SK-N-MC (cell line): ENCODE measurements around the gene CAMSAP1.
"Not testable (repeated sequence)": the region's sequence is repeated elsewhere in the genome, so short reads cannot be mapped to it uniquely, and the experiment has no call there.

Experiments used
- DNase-seq: peaks from one replicate; pipeline ENCODE4 v3.0.0-alpha.2; 2011; ENCODE audit warnings: low read depth, low spot score
- H3K27ac ChIP-seq: fragments of 200-600 bp; sonication (generic); 2 replicates; pipeline ENCODE4 v1.5.1; 2016; ENCODE audit warnings: mixed run types
- H3K36me3 ChIP-seq: fragments of 200-600 bp; sonication (generic); 2 replicates; pipeline ENCODE4 v1.6.1; 2017; ENCODE audit warnings: antibody characterized with exemption, low read length, mixed read lengths; ENCODE audit not compliant: insufficient read depth
- H3K4me3 ChIP-seq: fragments of 200-600 bp; sonication (generic); 2 replicates; pipeline ENCODE4 v1.5.1; 2016
- H3K9ac ChIP-seq: fragments of 200-600 bp; sonication (generic); 2 replicates; pipeline ENCODE4 v1.8.0; 2017; ENCODE audit warnings: mixed run types, mixed read lengths; ENCODE audit not compliant: insufficient read length
- H3K9me3 ChIP-seq: fragments of 200-600 bp; sonication (generic); 2 replicates; pipeline ENCODE4 v1.6.1; 2017; ENCODE audit warnings: low read depth, mild to moderate bottlenecking, antibody characterized with exemption, low read length, moderate library complexity, mixed read lengths
- EZH2 ChIP-seq: fragments of 200-600 bp; sonication (generic); IDR thresholded peaks from one replicate; pipeline ENCODE4 v1.6.1; 2017; ENCODE audit warnings: antibody characterized with exemption
- FOXP2 ChIP-seq: optimal IDR thresholded peaks from 2 replicates; pipeline ENCODE3; 2011; ENCODE audit warnings: mild to moderate bottlenecking, moderate library complexity; ENCODE audit not compliant: insufficient read depth; ENCODE audit errors: extremely low read length, control extremely low read depth
- POLR2AphosphoS5 ChIP-seq: IDR thresholded peaks from 2 replicates; pipeline ENCODE4 v1.6.1; 2012; ENCODE audit warnings: mild to moderate bottlenecking, low read depth, low read length, borderline replicate concordance

Gene CAMSAP1

GRCh38 chr9:135895202-135895848 lies 12.0 kb downstream of the CAMSAP1 start:
- Histone ChIP-seq H3K4me3 (no peak overlapping the region), H3K9me3 (peaks cover 23% of the 10 kb centered on the region; the same call in 1 of the 2 replicates), H3K9ac (no peak overlapping the region), H3K27ac (no peak overlapping the region), H3K36me3 (peaks cover 10% of the 10 kb centered on the region)
- DNase-seq, result no peak
- TF ChIP-seq FOXP2 (no peak), POLR2AphosphoS5 (no peak), EZH2 (no peak)

- H3K27ac ChIP-seq, result no peak overlapping the region
- no peak overlapping the region for H3K9ac ChIP-seq
- DNase-seq, result no peak
- H3K9me3 ChIP-seq, result peaks cover 14% of the 10 kb centered on the region; the same call in 1 of the 2 replicates
- no peak for TF ChIP-seq POLR2AphosphoS5
- no peak for TF ChIP-seq FOXP2
- no peak for TF ChIP-seq EZH2
- no peak overlapping the region for H3K4me3 ChIP-seq
- H3K36me3 ChIP-seq, result peaks cover 9% of the 10 kb centered on the region
Observed at GRCh38 chr9:135893104-135893503, 14.2 kb downstream of the CAMSAP1 start.

- not testable (repeated sequence) for H3K9me3 ChIP-seq, H3K36me3 ChIP-seq, DNase-seq, H3K27ac ChIP-seq, H3K4me3 ChIP-seq, H3K9ac ChIP-seq
Observed at GRCh38 chr9:135892327-135892726, 15.0 kb downstream of the CAMSAP1 start.

- Histone ChIP-seq H3K4me3 (no peak overlapping the region), H3K9ac (no peak overlapping the region), H3K9me3 (peaks cover 4% of the 10 kb centered on the region; the same call in 1 of the 2 replicates), H3K36me3 (no peaks in the 10 kb centered on the region; the same call in 1 of the 2 replicates), H3K27ac (no peak overlapping the region)
- TF ChIP-seq FOXP2 (no peak), POLR2AphosphoS5 (no peak), EZH2 (no peak)
- DNase-seq, result no peak
Observed at GRCh38 chr9:135891027-135891631, 16.2 kb downstream of the CAMSAP1 start.

- TF ChIP-seq FOXP2 (no peak), POLR2AphosphoS5 (no peak)
- no peak overlapping the region for H3K27ac ChIP-seq
- no peak for DNase-seq
- no peaks in the 10 kb centered on the region; the same call in 1 of the 2 replicates for H3K36me3 ChIP-seq
- peaks cover under 1% of the 10 kb centered on the region; the same call in 1 of the 2 replicates for H3K9me3 ChIP-seq
- H3K9ac ChIP-seq, result no peak overlapping the region
- H3K4me3 ChIP-seq, result no peak overlapping the region
Observed at GRCh38 chr9:135890190-135891026, 16.9 kb downstream of the CAMSAP1 start.

- H3K36me3 ChIP-seq, result no peaks in the 10 kb centered on the region
- no peak overlapping the region for H3K27ac ChIP-seq
- no peak for DNase-seq
- TF ChIP-seq POLR2AphosphoS5, result no peak
- no peak for TF ChIP-seq FOXP2
- no peak for TF ChIP-seq EZH2
- no peak overlapping the region for H3K9ac ChIP-seq
- H3K9me3 ChIP-seq, result no peaks in the 10 kb centered on the region
- H3K4me3 ChIP-seq, result no peak overlapping the region
Observed at GRCh38 chr9:135889564-135890189, 17.7 kb downstream of the CAMSAP1 start.

GRCh38 chr9:135888766-135889394 lies 18.5 kb downstream of the CAMSAP1 start:
- Histone ChIP-seq H3K27ac (no peak overlapping the region), H3K9ac (no peak overlapping the region), H3K4me3 (no peak overlapping the region), H3K9me3 (no peaks in the 10 kb centered on the region), H3K36me3 (no peaks in the 10 kb centered on the region)
- no peak for DNase-seq
- no peak for TF ChIP-seq FOXP2
- no peak for TF ChIP-seq EZH2
- no peak for TF ChIP-seq POLR2AphosphoS5

GRCh38 chr9:135888126-135888765 lies 19.1 kb downstream of the CAMSAP1 start:
- H3K27ac ChIP-seq, result 0 out of 2 replicates have a peak overlapping the region, but pooled peaks have one; percentile 33
- H3K36me3 ChIP-seq, result no peaks in the 10 kb centered on the region
- no peak overlapping the region for H3K9ac ChIP-seq
- H3K9me3 ChIP-seq, result no peaks in the 10 kb centered on the region
- TF ChIP-seq EZH2 (no peak), POLR2AphosphoS5 (no peak), FOXP2 (no peak)
- no peak for DNase-seq
- no peak overlapping the region for H3K4me3 ChIP-seq
